HCT116 (cell line): Measurements from ENCODE around the gene MTMR1. TPM values are rescaled to one million over a fixed set of nuclear protein-coding genes. Genes with fewer than 3 reads are reported as not detected.

ENCODE experiments used
- ATAC-seq: fragments of 200-7000 bp; cut with Tn5 transposase; 2 replicates; pipeline ENCODE4 v1.9.1; 2020; ENCODE audit warnings: mild to moderate bottlenecking, moderate library complexity
- BruUV-seq: library from RNA; stranded (reverse); fragments of 400-500 nt; replicated peaks from 2 replicates; lab custom pipeline; 2021; lab: Mats Ljungman, UMichigan
- CTCF ChIA-PET: fragments of 300-600 bp; sonication (Branson Sonifier 250); formaldehyde crosslinking; loops from one replicate; lab custom pipeline; 2021; ENCODE audit warnings: antibody characterized with exemption; lab: Charles Lee
- POLR2A ChIA-PET: fragments of 300-600, 350-600 bp; sonication (Branson Sonifier 250); formaldehyde crosslinking; loops from one replicate; lab custom pipeline; 2021; ENCODE audit warnings: antibody characterized with exemption; lab: Charles Lee
- RAD21 ChIA-PET, 2 experiments: fragments of 300-600 bp; sonication (Branson Sonifier 250); formaldehyde crosslinking; loops; one replicate each; lab custom pipeline; 2023; ENCODE audit warnings: low total read pairs in 2 of 2; ENCODE audit not compliant: uncharacterized antibody in 2 of 2, unreplicated experiment in 2 of 2, low non-redundant PET in 1 of 2; lab: Charles Lee
- DNase-seq: peaks from one replicate; pipeline ENCODE4 v3.0.0-alpha.2; 2010; ENCODE audit warnings: low read depth, low spot score
- H2AFZ ChIP-seq: fragments of 200-600 bp; shearing (Covaris generic), sonication (generic); 2 replicates; pipeline ENCODE4 v1.6.1; 2017; ENCODE audit warnings: low read depth, mixed run types, mixed read lengths, antibody characterized with exemption, low read length; ENCODE audit not compliant: poor library complexity, severe bottlenecking
- H3K27ac ChIP-seq: 2 replicates; pipeline ENCODE4 v1.5.1; 2012; ENCODE audit warnings: low read depth, low read length
- H3K27me3 ChIP-seq: fragments of 200-600 bp; sonication (generic); 2 replicates; pipeline ENCODE4 v1.6.1; 2016; ENCODE audit warnings: mixed run types, low read length, mixed read lengths; ENCODE audit not compliant: insufficient read depth
- H3K36me3 ChIP-seq, 2 experiments: fragments of 200-500 bp in 1 of 2; fragments of 200-600 bp in 1 of 2; sonication (Bioruptor generic) in 1 of 2; sonication (generic) in 1 of 2; 2 replicates each; pipeline versions ENCODE4 v1.5.1 to v1.6.1; 2014 to 2016; ENCODE audit warnings: low read length in 2 of 2, inconsistent platforms in 1 of 2, mixed read lengths in 1 of 2, mixed run types in 1 of 2; ENCODE audit not compliant: insufficient read depth in 2 of 2, control insufficient read depth in 1 of 2
- H3K4me1 ChIP-seq, 2 experiments: fragments of 200-600 bp in 1 of 2; sonication (generic) in 1 of 2; 2 replicates each; pipeline versions ENCODE4 v1.5.1 to v1.6.1; 2012 to 2017; ENCODE audit warnings: low read length in 2 of 2, inconsistent platforms in 1 of 2, mild to moderate bottlenecking in 1 of 2, mixed read lengths in 1 of 2, mixed run types in 1 of 2, moderate library complexity in 1 of 2; ENCODE audit not compliant: insufficient read depth in 2 of 2, control insufficient read depth in 1 of 2
- H3K4me2 ChIP-seq: fragments of 200-600 bp; sonication (generic); 2 replicates; pipeline ENCODE4 v1.6.1; 2017; ENCODE audit warnings: mixed run types, low read length, mixed read lengths
- H3K4me3 ChIP-seq, 2 experiments: fragments of 200-600 bp in 1 of 2; sonication (generic) in 1 of 2; replicated peaks in 1 of 2; 2 replicates each; pipeline ENCODE4 v1.5.1; 2011 to 2016; ENCODE audit warnings: low read length in 2 of 2, control low read depth in 1 of 2, low read depth in 1 of 2, mild to moderate bottlenecking in 1 of 2, mixed read lengths in 1 of 2, mixed run types in 1 of 2
- H3K79me2 ChIP-seq: fragments of 200-600 bp; sonication (generic); 2 replicates; pipeline ENCODE4 v1.6.1; 2017; ENCODE audit warnings: mild to moderate bottlenecking, mixed run types, low read length, moderate library complexity, mixed read lengths; ENCODE audit not compliant: insufficient read depth
- H3K9ac ChIP-seq: fragments of 200-600 bp; sonication (generic); 2 replicates; pipeline ENCODE4 v1.6.1; 2016; ENCODE audit warnings: low read length, mixed read lengths
- H3K9me2 ChIP-seq: fragments of 200-600 bp; sonication (generic), shearing (Covaris generic); 2 replicates; pipeline ENCODE4 v1.6.1; 2017; ENCODE audit warnings: mixed run types, mild to moderate bottlenecking, moderate library complexity; ENCODE audit not compliant: insufficient read depth
- H3K9me3 ChIP-seq, 2 experiments: fragments of 200-500 bp in 1 of 2; fragments of 200-600 bp in 1 of 2; sonication (Bioruptor generic) in 1 of 2; sonication (generic) in 1 of 2; 2 replicates each; pipeline ENCODE4 v1.6.1; 2014 to 2017; ENCODE audit warnings: low read length in 2 of 2, mixed read lengths in 2 of 2, inconsistent platforms in 1 of 2, low read depth in 1 of 2, mild to moderate bottlenecking in 1 of 2, mixed run types in 1 of 2, moderate library complexity in 1 of 2; ENCODE audit not compliant: control insufficient read depth in 1 of 2, insufficient read depth in 1 of 2
- H4K20me1 ChIP-seq: fragments of 200-600 bp; sonication (generic), shearing (Covaris generic); 2 replicates; pipeline ENCODE4 v1.6.1; 2017; ENCODE audit warnings: mixed run types, mild to moderate bottlenecking, moderate library complexity; ENCODE audit not compliant: insufficient read depth
- CBX3 ChIP-seq: IDR thresholded peaks from 2 replicates; pipeline ENCODE4 v1.6.1; 2012; ENCODE audit warnings: low read depth
- CTCF ChIP-seq, 3 experiments: fragments of 200-600 bp in 1 of 3; sonication (generic) in 1 of 3; IDR thresholded peaks in 2 of 3; conservative IDR thresholded peaks in 1 of 3; 2 replicates each; pipeline ENCODE4 v1.5.1; 2012 to 2017; ENCODE audit warnings: low read depth in 2 of 3, low read length in 2 of 3, antibody characterized with exemption in 1 of 3, borderline replicate concordance in 1 of 3, control low read depth in 1 of 3, mild to moderate bottlenecking in 1 of 3, mixed read lengths in 1 of 3, mixed run types in 1 of 3, moderate library complexity in 1 of 3; ENCODE audit not compliant: insufficient read depth in 1 of 3
- EGR1 ChIP-seq: IDR thresholded peaks from 2 replicates; pipeline ENCODE4 v1.6.1; 2012; ENCODE audit warnings: low read depth
- FOSL1 ChIP-seq: IDR thresholded peaks from 2 replicates; pipeline ENCODE4 v1.6.1; 2012; ENCODE audit warnings: low read depth
- JUND ChIP-seq: IDR thresholded peaks from 2 replicates; pipeline ENCODE4 v1.6.1; 2012
- POLR2A ChIP-seq: IDR thresholded peaks from 2 replicates; pipeline ENCODE4 v1.7.0; 2011; ENCODE audit warnings: borderline replicate concordance; ENCODE audit not compliant: insufficient read depth, insufficient read length; ENCODE audit errors: extremely low read depth
- RAD21 ChIP-seq: IDR thresholded peaks from 2 replicates; pipeline ENCODE4 v1.6.1; 2012; ENCODE audit warnings: low read depth, mild to moderate bottlenecking
- SRF ChIP-seq: IDR thresholded peaks from 2 replicates; pipeline ENCODE4 v1.6.1; 2012; ENCODE audit warnings: low read depth
- YY1 ChIP-seq: IDR thresholded peaks from 2 replicates; pipeline ENCODE4 v1.6.1; 2011; ENCODE audit warnings: low read length, low read depth, moderate library complexity, mild to moderate bottlenecking; ENCODE audit not compliant: insufficient replicate concordance; ENCODE audit errors: extremely low read depth
- ZBTB33 ChIP-seq: IDR thresholded peaks from 2 replicates; pipeline ENCODE4 v1.6.1; 2011; ENCODE audit warnings: mild to moderate bottlenecking, low read length, moderate library complexity; ENCODE audit not compliant: insufficient replicate concordance; ENCODE audit errors: extremely low read depth
- ZNF274 ChIP-seq: fragments of 200-500 bp; sonication (Bioruptor generic); IDR thresholded peaks from 2 replicates; pipeline ENCODE4 v1.6.1; 2014; ENCODE audit warnings: mild to moderate bottlenecking, low read depth, low read length, inconsistent platforms
- intact Hi-C: fragments of 100-400 bp; cut with micrococcal nuclease; formaldehyde crosslinking; loops from 2 replicates; pipeline ENCODE4 v1.10.0; 2022
- total RNA-seq: library from RNA; stranded (reverse); gene quantifications from one replicate; pipeline ENCODE4 v1.2.1, GENCODE V29; 2021; ENCODE audit not compliant: unreplicated experiment

The MTMR1 gene
- total RNA-seq, 1 experiment from 2014 or later, result 20.0 TPM

DNA sequence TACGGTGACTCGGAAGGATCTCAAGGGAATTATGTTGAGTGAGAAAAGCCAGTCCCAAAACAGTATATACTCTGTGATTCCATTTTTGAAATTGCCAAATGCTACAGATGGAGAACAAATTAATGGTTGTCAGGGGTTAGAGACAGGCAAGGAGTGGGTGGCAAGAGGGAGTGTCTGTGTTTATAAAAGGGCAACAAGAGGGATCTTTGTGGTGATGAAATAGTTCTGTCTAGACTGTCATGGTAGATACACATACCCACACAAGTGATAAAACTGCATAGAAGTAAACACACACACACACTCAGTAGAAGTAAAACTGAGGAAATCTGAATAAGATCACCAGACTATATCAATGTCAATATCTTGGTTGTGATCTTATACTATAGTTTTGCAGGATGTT, 112.5 kb downstream of the MTMR1 start (continued):
- no peak for TF ChIP-seq CTCF (IDR thresholded peaks at IDR 0.05 in 2 of 3, conservative IDR thresholded peaks at IDR 0.05 in 1 of 3; ENCODE audit: borderline replicate concordance in 1 of 3, insufficient read depth in 1 of 3, low read depth in 2 of 3, low read length in 2 of 3)
- TF ChIP-seq POLR2A, result no peak
- no peak for TF ChIP-seq SRF
- TF ChIP-seq ZBTB33, result no peak
- TF ChIP-seq ZNF274, result no peak

DNA sequence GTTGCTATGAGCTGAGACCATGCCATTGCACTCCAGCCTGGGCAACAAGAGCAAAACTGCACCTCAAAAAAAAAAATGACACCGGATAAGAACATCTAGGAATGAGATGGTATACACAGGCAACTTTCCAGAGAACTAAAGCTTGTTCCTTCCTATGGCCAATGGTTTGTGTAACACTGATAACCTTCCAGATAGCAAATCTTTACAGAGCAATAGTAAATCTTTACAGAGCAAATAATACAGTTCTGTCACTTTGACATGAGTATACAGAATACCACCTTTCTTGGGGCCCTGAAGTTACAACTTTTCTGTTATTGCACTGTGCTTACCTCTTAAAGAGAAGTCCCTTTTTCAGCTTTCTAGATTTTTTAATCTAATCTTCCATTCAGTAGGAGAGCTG, 113.6 kb downstream of the MTMR1 start:
- H3K79me2 ChIP-seq, result no peaks in the 10 kb centered on the region
- H3K36me3 ChIP-seq, result no peaks in the 10 kb centered on the region
- no peaks in the 10 kb centered on the region for H3K9me2 ChIP-seq
- ChIA-PET RAD21 (no interaction called here), POLR2A (no interaction called here), CTCF (no interaction called here)
- no peak overlapping the region for H3K9ac ChIP-seq
- H3K27me3 ChIP-seq, result no peaks in the 10 kb centered on the region
- H3K4me1 ChIP-seq, result no peaks in the 10 kb centered on the region
- H4K20me1 ChIP-seq, result no peaks in the 10 kb centered on the region
- no peak for DNase-seq
- no peak for ATAC-seq
- no peak overlapping the region for H3K4me3 ChIP-seq
- intact Hi-C loops, result no loop called here
- H3K9me3 ChIP-seq, result no peaks in the 10 kb centered on the region
- H2AFZ ChIP-seq, result no peak overlapping the region
- H3K27ac ChIP-seq, result no peak overlapping the region
- no TSS peak for BruUV-seq
- TF ChIP-seq JUND (no peak), FOSL1 (no peak), CTCF (IDR thresholded peaks at IDR 0.05 in 2 of 3, conservative IDR thresholded peaks at IDR 0.05 in 1 of 3; ENCODE audit: borderline replicate concordance in 1 of 3, insufficient read depth in 1 of 3, low read depth in 2 of 3, low read length in 2 of 3) (no peak), EGR1 (no peak), POLR2A (no peak), ZBTB33 (no peak), YY1 (no peak), RAD21 (no peak), CBX3 (no peak)
- H3K4me2 ChIP-seq, result no peak overlapping the region
